Suprapubic skin (tissue), 4 donors: ENCODE measurements around the gene MFAP5. TPM values are rescaled to one million over a fixed set of nuclear protein-coding genes. Genes with fewer than 3 reads are reported as not detected.
A peak's percentile ranks its signal among the peaks of the same experiment; 100 is the strongest.

ENCODE experiments used
- DNase-seq, 2 donors: peaks; one replicate each; pipeline ENCODE4 v3.0.0-alpha.2; 2019; ENCODE audit warnings: low spot score in 2 of 2
- H3K27ac ChIP-seq: fragments of 200-600 bp; sonication (generic); one replicate; pipeline ENCODE4 v1.5.1; 2019
- H3K27me3 ChIP-seq: fragments of 200-600 bp; sonication (generic); one replicate; pipeline ENCODE4 v1.5.1; 2019
- H3K36me3 ChIP-seq: fragments of 200-600 bp; sonication (generic); one replicate; pipeline ENCODE4 v1.5.1; 2019
- H3K4me1 ChIP-seq: fragments of 200-600 bp; sonication (generic); one replicate; pipeline ENCODE4 v1.5.1; 2019
- H3K4me3 ChIP-seq: fragments of 200-600 bp; sonication (generic); one replicate; pipeline ENCODE4 v1.5.1; 2019; ENCODE audit warnings: mild to moderate bottlenecking
- H3K9me3 ChIP-seq: fragments of 200-600 bp; sonication (generic); one replicate; pipeline ENCODE4 v1.5.1; 2019
- EP300 ChIP-seq: sonication (generic); formaldehyde crosslinking; IDR thresholded peaks from one replicate; pipeline ENCODE4 v1.6.1; 2017; ENCODE audit warnings: antibody characterized with exemption
- POLR2A ChIP-seq, 2 donors: fragments of 450-650 bp; IDR thresholded peaks; one replicate each; pipeline ENCODE4 v1.6.1; 2017; ENCODE audit warnings: antibody characterized with exemption in 2 of 2, mild to moderate bottlenecking in 2 of 2, moderate library complexity in 2 of 2
- POLR2AphosphoS5 ChIP-seq, 3 donors: sonication (generic); formaldehyde crosslinking; IDR thresholded peaks; one replicate each; pipeline ENCODE4 v1.6.1; 2017; ENCODE audit warnings: antibody characterized with exemption in 3 of 3
- WGBS: methylation state at CpG from one replicate; pipeline ENCODE4 v1.1.5; 2018; 5-methylcytosine and 5-hydroxymethylcytosine counted together
- total RNA-seq, 4 donors: library from RNA; depleted of rRNA; stranded (reverse); fragments of >200 nt; gene quantifications; one replicate each; pipeline ENCODE4 v1.1.0, GENCODE V29; 2016
- TF ChIP-seq, protein P1 (sequence below), 2 donors: fragments of 200-600 bp in 1 of 2; fragments of 450-650 bp in 1 of 2; sonication (generic) in 1 of 2; IDR thresholded peaks; one replicate each; pipeline ENCODE4 v1.5.1; 2016 to 2019; ENCODE audit warnings: antibody characterized with exemption in 2 of 2, mild to moderate bottlenecking in 1 of 2, moderate library complexity in 1 of 2

MFAP5 gene
- total RNA-seq, 4 donors from 2014 or later, result 18.1 to 70.5 (median 26.4) TPM

DNA sequence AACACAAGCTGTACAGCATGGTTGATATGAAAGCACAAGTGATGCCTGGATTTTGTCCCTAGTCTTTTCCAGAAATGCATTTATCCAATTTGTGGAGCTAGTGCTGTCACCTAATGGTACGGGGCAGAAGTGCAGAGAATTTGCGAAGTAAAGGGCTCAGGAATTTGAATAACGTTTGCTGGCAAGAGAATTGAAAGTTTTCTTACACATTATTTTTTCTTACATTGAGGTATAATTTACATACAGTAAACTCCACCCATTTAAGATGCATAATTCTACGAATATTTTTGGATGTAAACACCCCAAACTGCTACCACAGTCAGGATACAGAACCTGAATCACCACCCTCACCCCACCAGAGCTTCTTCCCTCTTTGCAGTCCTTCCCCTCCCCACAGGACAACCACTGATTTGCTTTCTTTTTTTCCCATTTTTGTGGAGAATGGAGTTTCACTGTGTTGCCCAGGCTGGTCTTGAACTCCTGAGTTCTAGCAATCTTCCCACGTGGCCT lies 53.5 kb downstream of the MFAP5 start:
- WGBS, result 12% methylated on average over 5 of the region's 5 CpGs
- H3K27ac ChIP-seq, result no peak overlapping the region
- TF ChIP-seq, protein P1, sequence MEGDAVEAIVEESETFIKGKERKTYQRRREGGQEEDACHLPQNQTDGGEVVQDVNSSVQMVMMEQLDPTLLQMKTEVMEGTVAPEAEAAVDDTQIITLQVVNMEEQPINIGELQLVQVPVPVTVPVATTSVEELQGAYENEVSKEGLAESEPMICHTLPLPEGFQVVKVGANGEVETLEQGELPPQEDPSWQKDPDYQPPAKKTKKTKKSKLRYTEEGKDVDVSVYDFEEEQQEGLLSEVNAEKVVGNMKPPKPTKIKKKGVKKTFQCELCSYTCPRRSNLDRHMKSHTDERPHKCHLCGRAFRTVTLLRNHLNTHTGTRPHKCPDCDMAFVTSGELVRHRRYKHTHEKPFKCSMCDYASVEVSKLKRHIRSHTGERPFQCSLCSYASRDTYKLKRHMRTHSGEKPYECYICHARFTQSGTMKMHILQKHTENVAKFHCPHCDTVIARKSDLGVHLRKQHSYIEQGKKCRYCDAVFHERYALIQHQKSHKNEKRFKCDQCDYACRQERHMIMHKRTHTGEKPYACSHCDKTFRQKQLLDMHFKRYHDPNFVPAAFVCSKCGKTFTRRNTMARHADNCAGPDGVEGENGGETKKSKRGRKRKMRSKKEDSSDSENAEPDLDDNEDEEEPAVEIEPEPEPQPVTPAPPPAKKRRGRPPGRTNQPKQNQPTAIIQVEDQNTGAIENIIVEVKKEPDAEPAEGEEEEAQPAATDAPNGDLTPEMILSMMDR (IDR thresholded peaks at IDR 0.05), result peak in 1 of 2 donors; percentile 49
- no peak for TF ChIP-seq EP300
- TF ChIP-seq POLR2AphosphoS5 (IDR thresholded peaks at IDR 0.05), result no peak
- no peak for TF ChIP-seq POLR2A (IDR thresholded peaks at IDR 0.05)
- no peaks in the 10 kb centered on the region for H3K36me3 ChIP-seq
- no peak for DNase-seq
- H3K9me3 ChIP-seq, result no peaks in the 10 kb centered on the region
- H3K27me3 ChIP-seq, result peaks cover 4% of the 10 kb centered on the region
- no peak overlapping the region for H3K4me3 ChIP-seq
- H3K4me1 ChIP-seq, result no peaks in the 10 kb centered on the region

DNA sequence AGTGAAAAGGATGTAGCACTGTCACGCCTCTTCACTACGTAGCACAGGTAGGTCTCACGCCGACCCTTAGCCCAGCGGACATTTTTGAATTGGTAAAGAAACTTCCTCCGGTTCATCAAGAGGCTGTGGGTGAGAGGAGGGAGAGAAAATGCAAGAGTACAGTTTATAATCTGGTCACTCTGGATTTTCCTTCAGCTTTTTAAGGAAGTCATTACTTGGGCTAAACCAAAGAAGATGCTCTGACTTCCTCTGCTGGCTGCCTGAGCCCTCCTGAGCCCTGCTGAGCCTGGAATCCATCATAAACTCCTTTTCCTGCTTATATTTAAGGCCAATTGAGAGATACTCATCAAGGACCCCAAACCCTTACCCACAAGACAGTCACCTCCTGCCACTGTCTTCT lies 55.7 kb downstream of the MFAP5 start:
- TF ChIP-seq, protein P1 (IDR thresholded peaks at IDR 0.05), result no peak
- no peak for TF ChIP-seq POLR2A (IDR thresholded peaks at IDR 0.05)
- no peak for TF ChIP-seq EP300
- TF ChIP-seq POLR2AphosphoS5 (IDR thresholded peaks at IDR 0.05), result no peak
- H3K36me3 ChIP-seq, result no peaks in the 10 kb centered on the region
- no peaks in the 10 kb centered on the region for H3K4me1 ChIP-seq
- no peak overlapping the region for H3K4me3 ChIP-seq
- H3K9me3 ChIP-seq, result no peaks in the 10 kb centered on the region
- DNase-seq, result no peak
- 91% methylated on average over 6 of the region's 6 CpGs for WGBS
- H3K27ac ChIP-seq, result no peak overlapping the region
- peaks cover 4% of the 10 kb centered on the region for H3K27me3 ChIP-seq

DNA sequence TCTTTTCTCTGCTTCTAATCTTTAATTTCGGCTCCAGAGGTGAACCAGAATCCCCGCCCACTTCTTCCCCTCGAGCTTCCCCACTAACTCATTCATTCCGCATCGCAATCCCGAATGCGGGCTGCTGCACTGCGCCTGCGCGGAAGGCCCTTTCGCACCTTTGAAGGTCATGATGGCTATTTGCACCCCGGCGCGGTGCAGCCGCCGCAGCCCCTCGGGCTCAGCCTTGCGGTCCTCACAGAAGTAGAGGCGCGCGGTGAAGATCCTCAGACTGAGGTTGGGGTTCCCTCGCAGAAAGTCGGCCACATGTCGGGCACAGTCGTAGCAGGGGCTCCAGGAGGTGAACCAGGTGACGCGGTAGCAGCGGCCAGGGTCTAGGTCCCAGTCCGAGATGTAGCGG lies 57.6 kb downstream of the MFAP5 start:
- WGBS, result 95% methylated on average over 30 of the region's 30 CpGs
- H3K36me3 ChIP-seq, result no peaks in the 10 kb centered on the region
- no peak overlapping the region for H3K4me3 ChIP-seq
- peaks cover 4% of the 10 kb centered on the region for H3K27me3 ChIP-seq
- no peak overlapping the region for H3K27ac ChIP-seq
- H3K9me3 ChIP-seq, result no peaks in the 10 kb centered on the region
- no peaks in the 10 kb centered on the region for H3K4me1 ChIP-seq
- TF ChIP-seq POLR2AphosphoS5 (IDR thresholded peaks at IDR 0.05) (no peak), POLR2A (IDR thresholded peaks at IDR 0.05) (no peak), EP300 (no peak)
- TF ChIP-seq, protein P1 (IDR thresholded peaks at IDR 0.05), result no peak
- no peak for DNase-seq

DNA sequence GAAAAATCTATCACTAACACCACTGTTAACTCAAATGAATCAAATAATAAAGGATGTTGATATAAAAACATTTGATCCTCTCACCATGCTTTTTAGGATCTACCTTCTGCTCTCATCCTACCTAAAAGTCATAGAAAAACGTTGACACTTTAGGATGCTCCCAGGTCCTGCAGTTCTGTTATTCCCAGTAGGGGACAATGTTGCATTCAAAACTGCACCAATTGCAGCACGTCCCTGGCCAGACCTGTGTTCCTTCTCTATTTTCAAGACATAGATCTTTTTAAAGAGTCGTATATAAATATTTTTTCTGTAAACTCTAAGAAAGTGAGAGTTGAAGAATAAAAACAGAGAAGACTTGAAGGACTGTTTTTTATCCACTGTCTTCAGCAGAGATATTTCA lies 58.8 kb downstream of the MFAP5 start:
- 42% methylated on average over 3 of the region's 3 CpGs for WGBS
- Histone ChIP-seq H3K27ac (no peak overlapping the region), H3K27me3 (peaks cover 4% of the 10 kb centered on the region), H3K4me3 (no peak overlapping the region), H3K9me3 (no peaks in the 10 kb centered on the region), H3K4me1 (no peaks in the 10 kb centered on the region), H3K36me3 (no peaks in the 10 kb centered on the region)
- no peak for DNase-seq
- TF ChIP-seq EP300 (no peak), POLR2A (IDR thresholded peaks at IDR 0.05) (no peak), POLR2AphosphoS5 (IDR thresholded peaks at IDR 0.05) (no peak)
- TF ChIP-seq, protein P1 (IDR thresholded peaks at IDR 0.05), result no peak

DNA sequence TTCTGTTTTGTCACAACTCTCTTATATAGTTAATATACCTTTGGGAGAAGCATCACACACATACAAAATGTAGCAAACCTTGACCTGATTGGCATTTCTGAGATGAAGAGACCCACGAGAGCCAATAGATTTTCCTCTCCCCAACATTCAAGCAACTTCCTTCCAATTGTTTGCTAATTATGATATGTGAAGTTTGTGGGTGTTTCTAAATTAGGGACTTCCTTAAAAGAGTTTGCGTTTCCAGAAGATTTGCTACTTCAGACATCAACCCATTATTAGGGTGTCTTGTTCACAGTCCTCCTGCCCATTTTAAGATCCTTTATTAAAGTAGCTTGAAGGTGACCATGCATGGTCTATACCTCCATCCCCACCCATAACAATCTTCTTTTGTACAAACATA lies 59.3 kb downstream of the MFAP5 start:
- no peak overlapping the region for H3K27ac ChIP-seq
- no peak for DNase-seq
- H3K36me3 ChIP-seq, result no peaks in the 10 kb centered on the region
- TF ChIP-seq EP300 (no peak), POLR2AphosphoS5 (IDR thresholded peaks at IDR 0.05) (no peak), POLR2A (IDR thresholded peaks at IDR 0.05) (no peak)
- TF ChIP-seq, protein P1 (IDR thresholded peaks at IDR 0.05), result no peak
- no peak overlapping the region for H3K4me3 ChIP-seq
- WGBS, result 64% methylated on average over 2 of the region's 2 CpGs
- H3K9me3 ChIP-seq, result no peaks in the 10 kb centered on the region
- peaks cover 4% of the 10 kb centered on the region for H3K27me3 ChIP-seq
- no peaks in the 10 kb centered on the region for H3K4me1 ChIP-seq
